ENCODE results near the gene TMEM109. TPM values are rescaled to one million over a fixed set of nuclear protein-coding genes. Genes with fewer than 3 reads are reported as not detected.

Gene TMEM109
- total and polyA plus RNA-seq, 2 experiments from 2014 or later = 17.4 to 17.7 TPM

GRCh38 chr11:60957188-60957587 lies 43.2 kb downstream of the TMEM109 start (continued):
- no peak for TF ChIP-seq CTCF (conservative IDR thresholded peaks at IDR 0.05; ENCODE audit: low read depth in 2 of 2)

- H3F3A ChIP-seq (replicated peaks; ENCODE audit: low read depth) = no peaks in the 10 kb centered on the region
- ATAC-seq (no peak), DNase-seq (ENCODE audit: low spot score) (no peak)
- H3K4me3 Mint-ChIP-seq = no peak overlapping the region
- H2AFZ ChIP-seq = no peak overlapping the region
- no peak overlapping the region for H3K4me2 ChIP-seq
- peaks cover 3% of the 10 kb centered on the region for H3K27me3 Mint-ChIP-seq (ENCODE audit: insufficient read depth, low read depth, poor library complexity)
- H4K20me1 ChIP-seq (replicated peaks; ENCODE audit: insufficient read depth) = no peaks in the 10 kb centered on the region
- no peaks in the 10 kb centered on the region for H3K36me3 Mint-ChIP-seq (ENCODE audit: low read depth)
- no peaks in the 10 kb centered on the region for H3K79me2 ChIP-seq (replicated peaks; ENCODE audit: insufficient read depth)
- no peak overlapping the region for H3K27ac Mint-ChIP-seq
- H3K36me3 ChIP-seq (ENCODE audit: insufficient read depth) = no peaks in the 10 kb centered on the region
- H3K4me1 ChIP-seq (ENCODE audit: insufficient read depth) = no peaks in the 10 kb centered on the region
- H3K27ac ChIP-seq (ENCODE audit: low read depth) = no peak overlapping the region
- H3K27me3 ChIP-seq (ENCODE audit: insufficient read depth) = no peaks in the 10 kb centered on the region
- H3K4me1 Mint-ChIP-seq = no peaks in the 10 kb centered on the region
- H3K9me3 Mint-ChIP-seq = no peaks in the 10 kb centered on the region
- H3K9me2 ChIP-seq (ENCODE audit: insufficient read depth) = no peaks in the 10 kb centered on the region
- no peak overlapping the region for H3K4me3 ChIP-seq
- no peak for TF ChIP-seq EZH2 (IDR thresholded peaks at IDR 0.05; ENCODE audit: low read depth, unreplicated experiment)
- no peak for TF ChIP-seq ZNF114 (CRISPR knock-in tag; IDR thresholded peaks at IDR 0.05)
- TF ChIP-seq REST (IDR thresholded peaks at IDR 0.05; ENCODE audit: unreplicated experiment) = no peak
- no peak for TF ChIP-seq CTCF (conservative IDR thresholded peaks at IDR 0.05; ENCODE audit: low read depth in 2 of 2)
- TF ChIP-seq NANOG (IDR thresholded peaks at IDR 0.05; ENCODE audit: borderline replicate concordance) = no peak
Observed at GRCh38 chr11:60959431-60959830, 45.5 kb downstream of the TMEM109 start.

GRCh38 chr11:60960405-60960804 lies 46.4 kb downstream of the TMEM109 start:
- Histone ChIP-seq H3F3A (replicated peaks; ENCODE audit: low read depth) (no peaks in the 10 kb centered on the region), H3K9me2 (ENCODE audit: insufficient read depth) (no peaks in the 10 kb centered on the region), H3K4me2 (no peak overlapping the region), H3K4me1 (ENCODE audit: insufficient read depth) (no peaks in the 10 kb centered on the region), H4K20me1 (replicated peaks; ENCODE audit: insufficient read depth) (no peaks in the 10 kb centered on the region), H3K27ac (ENCODE audit: low read depth) (no peak overlapping the region), H3K4me3 (no peak overlapping the region), H3K36me3 (ENCODE audit: insufficient read depth) (no peaks in the 10 kb centered on the region), H3K79me2 (replicated peaks; ENCODE audit: insufficient read depth) (no peaks in the 10 kb centered on the region), H3K27me3 (ENCODE audit: insufficient read depth) (no peaks in the 10 kb centered on the region), H2AFZ (no peak overlapping the region)
- Mint-ChIP-seq H3K4me3 (no peak overlapping the region), H3K36me3 (ENCODE audit: low read depth) (no peaks in the 10 kb centered on the region), H3K27me3 (ENCODE audit: insufficient read depth, low read depth, poor library complexity) (peaks cover 3% of the 10 kb centered on the region), H3K9me3 (no peaks in the 10 kb centered on the region), H3K27ac (no peak overlapping the region), H3K4me1 (no peaks in the 10 kb centered on the region)
- no peak for ATAC-seq
- no peak for DNase-seq (ENCODE audit: low spot score)
- TF ChIP-seq CTCF (conservative IDR thresholded peaks at IDR 0.05; ENCODE audit: low read depth in 2 of 2) = no peak

All from GM23338 (cell line).